ENCODE results near the gene CTBP2.

DNA sequence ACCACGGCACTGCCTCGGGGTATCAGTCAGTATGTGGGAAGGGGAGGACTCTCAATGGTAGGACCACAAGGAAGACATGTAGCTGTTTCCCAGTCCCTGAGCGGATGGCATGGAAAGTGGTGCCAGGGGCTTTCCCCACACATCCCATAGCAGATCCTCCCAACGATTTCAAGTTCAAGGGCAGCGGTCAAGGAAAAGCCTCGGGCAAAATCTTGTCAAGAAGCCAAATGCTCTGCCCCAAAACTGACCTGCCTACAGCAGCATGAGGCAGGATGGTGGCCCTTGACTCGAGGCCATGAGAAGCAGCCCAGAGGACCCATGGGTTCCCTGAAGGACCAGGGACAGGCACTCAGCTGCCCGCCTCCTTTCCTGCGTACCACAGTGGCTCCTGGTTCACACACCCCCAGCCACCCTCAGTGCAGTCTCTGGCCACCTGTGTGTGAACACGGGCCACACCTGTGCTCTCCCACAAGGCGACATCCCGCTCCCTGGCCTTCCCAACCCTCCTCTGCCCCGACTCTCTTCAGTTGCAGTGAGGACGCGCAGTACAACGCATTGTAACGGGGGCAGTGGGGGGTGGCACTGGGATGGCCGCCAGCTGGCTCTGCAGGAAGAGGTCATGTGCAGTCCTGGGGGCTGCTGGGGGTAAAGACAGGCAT, 43.6 kb downstream of the CTBP2 start:
- TF ChIP-seq, protein P1, sequence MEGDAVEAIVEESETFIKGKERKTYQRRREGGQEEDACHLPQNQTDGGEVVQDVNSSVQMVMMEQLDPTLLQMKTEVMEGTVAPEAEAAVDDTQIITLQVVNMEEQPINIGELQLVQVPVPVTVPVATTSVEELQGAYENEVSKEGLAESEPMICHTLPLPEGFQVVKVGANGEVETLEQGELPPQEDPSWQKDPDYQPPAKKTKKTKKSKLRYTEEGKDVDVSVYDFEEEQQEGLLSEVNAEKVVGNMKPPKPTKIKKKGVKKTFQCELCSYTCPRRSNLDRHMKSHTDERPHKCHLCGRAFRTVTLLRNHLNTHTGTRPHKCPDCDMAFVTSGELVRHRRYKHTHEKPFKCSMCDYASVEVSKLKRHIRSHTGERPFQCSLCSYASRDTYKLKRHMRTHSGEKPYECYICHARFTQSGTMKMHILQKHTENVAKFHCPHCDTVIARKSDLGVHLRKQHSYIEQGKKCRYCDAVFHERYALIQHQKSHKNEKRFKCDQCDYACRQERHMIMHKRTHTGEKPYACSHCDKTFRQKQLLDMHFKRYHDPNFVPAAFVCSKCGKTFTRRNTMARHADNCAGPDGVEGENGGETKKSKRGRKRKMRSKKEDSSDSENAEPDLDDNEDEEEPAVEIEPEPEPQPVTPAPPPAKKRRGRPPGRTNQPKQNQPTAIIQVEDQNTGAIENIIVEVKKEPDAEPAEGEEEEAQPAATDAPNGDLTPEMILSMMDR (IDR thresholded peaks at IDR 0.05; ENCODE audit: low read depth, low read length, poor library complexity, severe bottlenecking), result no peak
- no peak for TF ChIP-seq EZH2phosphoT487 (IDR thresholded peaks at IDR 0.05; ENCODE audit: borderline replicate concordance, low read length)
